GM10266 (cell line): ENCODE results near the gene CEP126.

Source experiments
- DNase-seq: peaks from one replicate; pipeline ENCODE4 v3.0.0; 2012; ENCODE audit errors: extremely low spot score
- TF ChIP-seq, protein P1 (sequence below): IDR thresholded peaks from 2 replicates; pipeline ENCODE4 v1.5.1; 2012; ENCODE audit warnings: mild to moderate bottlenecking, low read depth; ENCODE audit not compliant: control insufficient read depth, insufficient read depth; ENCODE audit errors: missing control alignments

The CEP126 gene

DNA sequence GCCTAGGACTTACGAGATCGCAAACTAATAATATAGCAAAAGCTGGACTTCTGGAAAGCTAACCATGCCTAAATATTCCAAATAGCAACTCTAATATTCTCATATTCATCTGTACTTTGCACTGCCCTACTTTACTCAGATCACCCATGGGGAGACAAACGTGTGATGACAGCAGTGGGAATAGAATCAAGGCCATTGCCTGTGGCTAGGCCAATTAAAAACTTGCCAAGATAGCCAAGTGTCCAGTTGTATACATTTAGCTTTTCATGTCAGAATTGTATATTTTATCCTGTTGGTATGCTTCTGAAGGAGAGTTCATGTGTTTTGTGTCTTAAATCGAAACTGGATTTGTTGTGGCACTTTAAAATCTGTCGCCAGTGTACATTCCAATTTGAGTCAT is 1.2 kb upstream of the CEP126 start:
- no peak for DNase-seq
- TF ChIP-seq, protein P1, sequence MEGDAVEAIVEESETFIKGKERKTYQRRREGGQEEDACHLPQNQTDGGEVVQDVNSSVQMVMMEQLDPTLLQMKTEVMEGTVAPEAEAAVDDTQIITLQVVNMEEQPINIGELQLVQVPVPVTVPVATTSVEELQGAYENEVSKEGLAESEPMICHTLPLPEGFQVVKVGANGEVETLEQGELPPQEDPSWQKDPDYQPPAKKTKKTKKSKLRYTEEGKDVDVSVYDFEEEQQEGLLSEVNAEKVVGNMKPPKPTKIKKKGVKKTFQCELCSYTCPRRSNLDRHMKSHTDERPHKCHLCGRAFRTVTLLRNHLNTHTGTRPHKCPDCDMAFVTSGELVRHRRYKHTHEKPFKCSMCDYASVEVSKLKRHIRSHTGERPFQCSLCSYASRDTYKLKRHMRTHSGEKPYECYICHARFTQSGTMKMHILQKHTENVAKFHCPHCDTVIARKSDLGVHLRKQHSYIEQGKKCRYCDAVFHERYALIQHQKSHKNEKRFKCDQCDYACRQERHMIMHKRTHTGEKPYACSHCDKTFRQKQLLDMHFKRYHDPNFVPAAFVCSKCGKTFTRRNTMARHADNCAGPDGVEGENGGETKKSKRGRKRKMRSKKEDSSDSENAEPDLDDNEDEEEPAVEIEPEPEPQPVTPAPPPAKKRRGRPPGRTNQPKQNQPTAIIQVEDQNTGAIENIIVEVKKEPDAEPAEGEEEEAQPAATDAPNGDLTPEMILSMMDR: no peak

DNA sequence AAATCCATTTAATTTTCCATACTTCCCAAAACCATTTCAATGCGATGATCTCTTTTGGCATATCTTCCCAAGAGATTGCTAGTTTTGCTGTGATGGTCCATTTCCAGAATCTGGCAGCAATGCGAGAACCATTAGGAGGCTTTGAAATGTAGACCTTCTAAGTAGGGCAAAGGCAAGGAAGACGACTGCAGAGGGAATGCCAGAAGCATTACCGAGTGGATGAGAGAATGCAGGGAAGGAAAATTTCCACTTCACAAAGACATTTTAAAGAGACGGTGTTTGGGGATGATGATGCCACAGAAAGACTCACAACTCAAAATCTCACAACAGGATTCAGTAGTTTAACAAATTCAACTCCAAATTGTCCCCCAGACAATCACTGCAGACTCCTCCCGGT is 471 bp upstream of the CEP126 start:
- TF ChIP-seq, protein P1: no peak
- no peak for DNase-seq

DNA sequence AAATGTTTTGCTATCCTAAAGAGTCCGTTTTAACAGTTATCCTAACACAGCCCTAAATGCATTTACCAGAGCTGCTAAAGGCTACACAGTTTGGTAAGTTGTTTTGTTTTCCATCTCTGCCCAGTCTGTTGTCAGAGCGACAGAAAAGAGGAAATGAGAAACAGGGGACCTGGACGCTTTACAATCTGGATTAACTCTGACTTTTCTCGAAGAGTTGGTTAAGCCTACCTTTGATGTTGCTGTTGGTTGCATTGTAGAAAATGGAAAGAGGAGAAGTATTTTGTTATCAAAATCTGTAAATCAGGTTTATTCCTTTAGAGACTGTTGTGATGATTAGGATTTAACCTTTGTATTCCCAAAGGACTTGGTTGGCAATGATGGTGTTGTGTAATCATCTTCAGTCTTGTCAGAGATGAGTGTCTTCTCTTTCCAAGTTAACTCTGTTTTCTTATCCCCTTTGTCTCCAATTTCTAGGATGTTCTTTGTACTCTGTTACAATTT is 1.0 kb downstream of the CEP126 start:
- peak; percentile 16 for DNase-seq

DNA sequence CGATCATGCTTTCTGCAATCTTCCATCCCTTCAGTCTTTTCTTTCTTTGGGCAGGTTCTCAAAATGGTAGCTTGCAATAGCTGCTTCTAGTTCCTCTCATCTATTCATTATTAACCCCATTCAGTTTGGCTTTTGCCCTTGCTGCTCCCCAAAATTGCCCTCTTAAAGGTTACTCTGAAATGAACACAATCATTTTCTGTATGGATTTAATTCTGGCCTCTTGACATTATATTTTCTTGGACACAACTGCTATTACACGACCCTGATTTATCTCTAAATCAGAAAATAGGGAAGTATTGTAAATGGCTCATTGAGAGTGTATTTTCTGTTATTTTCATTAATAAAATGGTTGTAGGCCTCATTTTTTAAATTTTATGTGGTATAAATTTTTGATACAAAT is 1.6 kb downstream of the CEP126 start, which contains the start of gene ANGPTL5:
Gene ANGPTL5, minus strand, starts transcription at position 101 of the 400 bp plus-strand sequence. CDS start 8,613 bp downstream, outside the sequence.
- TF ChIP-seq, protein P1: no peak
- DNase-seq: no peak

More for the DNA sequence above, 1.0 kb downstream of the CEP126 start:
- TF ChIP-seq, protein P1: no peak

DNA sequence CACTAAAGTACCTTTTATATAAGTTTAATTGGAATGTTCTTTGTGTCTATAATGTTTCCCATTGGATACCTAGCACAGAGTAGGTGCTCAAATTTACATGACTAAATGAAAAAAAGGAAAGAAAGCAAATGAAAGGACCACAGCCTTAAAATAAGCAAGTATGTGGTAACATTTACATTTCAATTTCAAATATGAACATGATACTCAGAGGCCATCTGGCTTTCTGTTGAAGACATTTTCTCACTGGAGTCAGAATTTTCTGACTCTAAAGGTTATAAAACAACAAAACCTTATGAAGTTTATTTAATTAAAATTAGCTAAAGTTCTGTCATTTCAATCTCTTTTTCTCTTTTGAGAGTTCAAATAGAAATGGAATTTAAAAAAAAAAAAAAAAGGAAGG is 2.4 kb downstream of the CEP126 start:
- no peak for DNase-seq
- TF ChIP-seq, protein P1: no peak

DNA sequence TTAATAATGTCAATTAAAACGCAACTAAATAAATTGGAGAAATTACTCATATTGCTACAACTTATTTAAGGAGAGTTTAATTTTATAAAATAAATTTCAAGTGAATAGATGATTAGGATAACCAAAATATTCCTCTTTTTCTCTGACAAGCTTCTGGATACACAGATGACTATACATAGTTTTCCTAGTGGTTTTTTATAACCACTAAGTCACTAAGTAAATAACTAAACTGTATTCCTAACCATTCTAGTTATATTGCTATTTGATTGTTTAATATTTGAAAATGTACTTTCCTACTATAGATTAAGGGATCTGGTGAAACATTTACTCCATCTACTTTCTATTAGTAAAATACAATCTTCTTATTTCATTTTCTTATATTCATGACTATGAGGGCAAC is 6.2 kb downstream of the CEP126 start:
- TF ChIP-seq, protein P1: no peak
- no peak for DNase-seq

DNA sequence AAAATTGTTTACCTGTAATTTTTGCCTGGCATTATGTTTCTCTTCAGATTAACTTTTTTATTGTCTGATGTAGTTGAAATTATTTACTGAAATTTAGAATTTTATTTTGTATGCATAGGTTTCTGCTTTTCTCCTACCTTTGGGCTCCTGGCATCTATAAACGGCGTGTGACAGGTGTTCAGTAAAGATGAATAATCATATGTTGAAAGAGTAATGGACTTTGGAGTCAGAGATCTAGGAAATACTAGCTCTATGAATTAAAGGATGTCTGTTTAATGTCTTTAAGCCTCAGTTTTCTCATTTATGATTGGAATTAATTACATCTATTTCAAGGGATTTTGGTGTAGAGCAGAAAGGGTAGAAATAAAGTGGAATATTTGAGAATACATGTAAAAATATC is 8.7 kb downstream of the CEP126 start:
- DNase-seq: no peak
- TF ChIP-seq, protein P1: no peak
